Measurements from ENCODE around the gene VTCN1.

Gene VTCN1

DNA sequence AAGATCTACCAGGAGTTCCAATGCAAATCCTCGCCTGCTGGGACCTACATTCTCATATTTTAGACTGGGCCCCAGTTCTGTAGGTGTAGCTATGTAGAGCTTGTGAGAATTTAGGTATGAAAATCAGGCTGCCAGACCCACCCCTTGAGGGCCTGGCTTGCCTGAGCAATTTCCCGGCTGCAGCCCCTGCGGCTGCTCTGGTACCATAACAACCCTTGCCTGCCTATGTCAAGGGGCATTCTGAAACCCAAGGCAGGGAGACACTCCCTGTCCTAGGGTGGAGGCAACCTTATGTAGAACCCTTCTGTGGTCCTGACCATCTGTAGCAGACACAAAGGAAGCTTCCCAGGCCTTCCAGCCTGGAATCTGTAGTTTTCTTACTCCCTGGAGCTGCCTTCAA is 28.4 kb downstream of the VTCN1 start:
- DNase-seq (ENCODE audit: low read depth, low spot score), result no peak
- TF ChIP-seq, protein P1, sequence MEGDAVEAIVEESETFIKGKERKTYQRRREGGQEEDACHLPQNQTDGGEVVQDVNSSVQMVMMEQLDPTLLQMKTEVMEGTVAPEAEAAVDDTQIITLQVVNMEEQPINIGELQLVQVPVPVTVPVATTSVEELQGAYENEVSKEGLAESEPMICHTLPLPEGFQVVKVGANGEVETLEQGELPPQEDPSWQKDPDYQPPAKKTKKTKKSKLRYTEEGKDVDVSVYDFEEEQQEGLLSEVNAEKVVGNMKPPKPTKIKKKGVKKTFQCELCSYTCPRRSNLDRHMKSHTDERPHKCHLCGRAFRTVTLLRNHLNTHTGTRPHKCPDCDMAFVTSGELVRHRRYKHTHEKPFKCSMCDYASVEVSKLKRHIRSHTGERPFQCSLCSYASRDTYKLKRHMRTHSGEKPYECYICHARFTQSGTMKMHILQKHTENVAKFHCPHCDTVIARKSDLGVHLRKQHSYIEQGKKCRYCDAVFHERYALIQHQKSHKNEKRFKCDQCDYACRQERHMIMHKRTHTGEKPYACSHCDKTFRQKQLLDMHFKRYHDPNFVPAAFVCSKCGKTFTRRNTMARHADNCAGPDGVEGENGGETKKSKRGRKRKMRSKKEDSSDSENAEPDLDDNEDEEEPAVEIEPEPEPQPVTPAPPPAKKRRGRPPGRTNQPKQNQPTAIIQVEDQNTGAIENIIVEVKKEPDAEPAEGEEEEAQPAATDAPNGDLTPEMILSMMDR (IDR thresholded peaks at IDR 0.05; ENCODE audit: insufficient read depth, low read length, missing control alignments), result no peak
- no peak overlapping the region for H3K4me3 ChIP-seq (ENCODE audit: low read depth, low read length)
- POLR2A ChIA-PET, result interaction anchor here (0.7 kb wide), 1 partner anchor 89 kb away, joined by 3 read pairs; no protein-coding TSS in a partner anchor
- CTCF ChIA-PET, result interaction anchor here (1.0 to 1.1 kb wide), 2 partner anchors 13 to 19 kb away, joined by 3 read pairs; no protein-coding TSS in a partner anchor

DNA sequence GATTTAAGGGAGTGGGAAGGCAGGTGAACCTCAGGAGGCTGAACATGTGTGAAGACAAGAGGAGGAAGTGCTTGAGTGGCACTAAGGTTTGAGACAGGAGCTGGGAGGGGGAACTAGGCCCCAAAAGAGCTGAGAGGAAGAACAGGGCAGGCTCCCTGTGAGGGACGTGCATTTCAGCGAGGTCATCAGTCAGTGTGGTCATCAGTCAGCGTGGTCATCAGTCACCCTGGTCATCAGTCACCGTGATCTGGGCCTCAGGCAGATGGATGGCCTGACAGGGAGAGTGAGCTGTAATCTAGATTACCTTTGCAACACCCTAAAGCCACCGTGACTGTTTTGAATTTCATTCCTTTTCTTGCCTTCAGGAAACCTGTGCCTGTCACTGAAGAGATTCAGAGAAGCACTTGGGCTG is 29.1 kb downstream of the VTCN1 start:
- no peak for DNase-seq (ENCODE audit: low read depth, low spot score)
- TF ChIP-seq, protein P1 (IDR thresholded peaks at IDR 0.05; ENCODE audit: insufficient read depth, low read length, missing control alignments), result no peak
- CTCF ChIA-PET, result interaction anchor here (1.0 kb wide), 1 partner anchor 13 kb away, joined by 3 read pairs; no protein-coding TSS in a partner anchor
- POLR2A ChIA-PET, result no interaction called here
- no peak overlapping the region for H3K4me3 ChIP-seq (ENCODE audit: low read depth, low read length)

DNA sequence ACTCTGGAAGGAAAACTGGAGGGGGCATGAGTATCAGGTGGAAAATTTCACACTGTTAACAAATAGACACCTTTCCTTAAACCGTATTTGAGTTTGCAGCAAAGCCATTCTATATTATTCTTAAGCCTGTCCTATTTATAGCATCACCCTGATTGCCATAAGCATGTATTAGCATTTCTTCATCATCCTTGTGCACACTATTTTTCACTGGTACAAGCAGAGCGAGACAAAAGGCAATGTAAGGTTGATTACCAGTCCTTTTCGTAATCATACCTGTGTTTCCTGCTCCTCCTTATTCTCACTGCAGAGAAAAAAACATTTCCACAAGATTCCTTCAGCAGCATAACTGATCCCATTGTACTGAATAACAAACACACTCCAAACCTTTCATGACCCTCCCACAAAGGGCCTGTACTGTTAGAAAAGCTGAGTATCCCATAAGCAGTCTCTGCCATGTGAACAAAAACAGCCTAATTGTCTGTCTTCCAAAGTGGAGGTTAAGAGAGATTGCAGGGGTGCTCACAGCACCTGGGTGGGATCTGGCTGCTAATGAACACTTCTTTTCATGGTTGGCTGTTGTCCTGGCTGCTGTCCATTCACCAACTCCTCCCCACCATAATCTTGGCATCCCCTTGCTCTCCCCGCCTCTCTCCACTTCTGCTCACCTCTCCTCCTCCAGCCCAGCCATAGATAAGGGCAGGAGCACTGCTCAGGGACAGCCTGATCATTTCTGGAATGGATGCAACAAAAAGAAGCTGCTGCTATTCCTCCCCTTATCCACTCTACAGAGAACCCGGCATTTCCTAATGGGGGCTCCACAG is 30.4 kb downstream of the VTCN1 start:
- TF ChIP-seq, protein P1 (IDR thresholded peaks at IDR 0.05; ENCODE audit: insufficient read depth, low read length, missing control alignments), result no peak
- ChIA-PET CTCF (no interaction called here), POLR2A (no interaction called here)
- no peak for DNase-seq (ENCODE audit: low read depth, low spot score)
- H3K4me3 ChIP-seq (ENCODE audit: low read depth, low read length), result no peak overlapping the region

DNA sequence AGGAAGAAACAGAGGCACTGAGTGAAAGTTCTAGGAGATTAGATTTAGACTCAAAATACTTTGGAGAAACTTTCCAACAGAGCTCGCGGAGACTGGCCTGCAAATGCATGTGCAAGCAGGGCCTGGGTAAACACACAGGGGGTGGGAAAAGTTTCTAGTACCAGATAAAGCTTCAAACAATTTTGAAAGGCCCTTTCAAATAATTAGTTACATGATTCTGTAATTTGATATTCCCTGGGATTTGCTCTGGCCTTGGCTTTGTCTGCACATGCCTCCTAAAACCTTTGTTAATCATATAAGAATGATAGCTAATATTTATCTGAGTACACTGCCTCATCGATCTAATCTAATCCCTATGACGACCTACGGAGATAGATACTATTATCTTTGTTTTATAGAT is 31.3 kb downstream of the VTCN1 start:
- CTCF ChIA-PET, result no interaction called here
- DNase-seq (ENCODE audit: low read depth, low spot score), result no peak
- TF ChIP-seq, protein P1 (IDR thresholded peaks at IDR 0.05; ENCODE audit: insufficient read depth, low read length, missing control alignments), result no peak
- no peak overlapping the region for H3K4me3 ChIP-seq (ENCODE audit: low read depth, low read length)
- POLR2A ChIA-PET, result no interaction called here

DNA sequence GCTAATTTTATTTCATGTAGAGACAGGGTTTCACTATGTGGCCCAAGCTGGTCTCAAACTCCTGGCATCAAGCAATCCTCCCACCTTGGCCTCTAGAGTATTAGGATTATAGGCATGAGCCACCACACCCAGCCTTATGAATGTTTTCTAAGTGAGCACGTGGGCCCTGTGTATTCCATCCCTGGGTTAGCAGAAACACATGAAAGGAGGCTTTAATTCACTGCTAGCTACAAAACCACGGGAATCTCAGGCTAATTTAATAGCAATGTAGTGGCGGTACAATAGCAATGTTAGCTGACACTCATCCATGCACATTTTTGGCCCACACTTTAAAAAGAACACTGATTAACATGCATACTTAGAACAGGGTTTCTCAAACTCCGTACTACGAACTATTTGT is 32.0 kb downstream of the VTCN1 start:
- TF ChIP-seq, protein P1 (IDR thresholded peaks at IDR 0.05; ENCODE audit: insufficient read depth, low read length, missing control alignments), result no peak
- ChIA-PET CTCF (interaction anchor here (1.2 kb wide), 1 partner anchor 111 kb away, joined by 3 read pairs; no protein-coding TSS in a partner anchor), POLR2A (no interaction called here)
- DNase-seq (ENCODE audit: low read depth, low spot score), result no peak
- no peak overlapping the region for H3K4me3 ChIP-seq (ENCODE audit: low read depth, low read length)

DNA sequence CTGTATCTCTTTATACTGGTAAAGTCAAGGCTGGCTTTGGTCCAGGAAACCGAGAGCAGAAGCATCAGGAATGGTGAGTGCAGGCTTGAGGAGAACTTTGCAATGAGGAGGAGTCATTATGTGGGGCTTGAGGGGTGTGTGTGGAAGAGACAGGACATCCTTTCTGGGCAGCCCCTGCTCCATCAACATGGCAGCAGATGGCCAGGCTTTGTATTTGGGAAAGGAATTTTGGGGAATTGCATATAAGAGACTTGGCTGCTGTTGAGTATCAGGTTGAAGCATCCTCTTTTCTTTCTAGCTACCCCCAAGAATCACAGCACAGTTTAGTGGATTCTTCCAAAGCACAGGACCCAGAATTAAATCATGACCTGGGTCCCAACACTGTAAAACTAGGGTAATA is 33.4 kb downstream of the VTCN1 start:
- TF ChIP-seq, protein P1 (IDR thresholded peaks at IDR 0.05; ENCODE audit: insufficient read depth, low read length, missing control alignments), result no peak
- POLR2A ChIA-PET, result no interaction called here
- DNase-seq (ENCODE audit: low read depth, low spot score), result no peak
- no peak overlapping the region for H3K4me3 ChIP-seq (ENCODE audit: low read depth, low read length)
- CTCF ChIA-PET, result no interaction called here
